Measurements from ENCODE around the gene NPAS3.

Gene NPAS3

DNA sequence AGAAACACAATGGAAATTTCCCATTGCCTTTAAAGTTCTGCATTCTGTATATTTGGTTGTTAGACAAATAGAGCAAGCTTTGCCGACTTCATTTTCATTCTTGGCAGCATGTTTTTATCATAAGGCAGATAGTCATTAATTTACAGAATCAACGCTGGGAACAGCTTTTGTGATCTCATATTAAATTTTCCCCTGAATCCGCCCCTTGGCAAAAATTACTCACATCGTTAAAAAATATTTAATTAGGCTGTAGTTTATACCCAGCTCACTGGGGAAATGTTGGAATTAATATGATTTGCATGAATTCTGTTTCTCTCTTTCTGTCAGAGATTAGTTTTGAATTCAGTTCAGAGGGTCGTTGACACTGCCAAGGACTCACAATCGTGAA is 714.6 kb downstream of the NPAS3 start:
- no peaks in the 10 kb centered on the region for H3K9me3 ChIP-seq (ENCODE audit: insufficient read depth, low read depth, low read length)
- no peak overlapping the region for H3K4me2 ChIP-seq (ENCODE audit: low read depth, low read length, poor library complexity, severe bottlenecking)
- H4K20me1 ChIP-seq (ENCODE audit: insufficient read depth, low read length, poor library complexity, severe bottlenecking), result no peaks in the 10 kb centered on the region
- H3K4me3 ChIP-seq (ENCODE audit: low read length, poor library complexity, severe bottlenecking), result no peak overlapping the region
- H3K9me2 ChIP-seq (replicated peaks; ENCODE audit: low read depth, low read length), result no peaks in the 10 kb centered on the region
- no peak overlapping the region for H3K9ac ChIP-seq (ENCODE audit: low read depth, low read length, poor library complexity, severe bottlenecking)
- no peaks in the 10 kb centered on the region for H3K4me1 ChIP-seq (ENCODE audit: insufficient read depth, low read length, poor library complexity, severe bottlenecking)
- H3F3A ChIP-seq (ENCODE audit: low read depth), result no peaks in the 10 kb centered on the region
- no peak overlapping the region for H2AFZ ChIP-seq (ENCODE audit: low read length)
- no peak for TF ChIP-seq EZH2phosphoT487 (IDR thresholded peaks at IDR 0.05; ENCODE audit: borderline replicate concordance)
- TF ChIP-seq, protein P1, sequence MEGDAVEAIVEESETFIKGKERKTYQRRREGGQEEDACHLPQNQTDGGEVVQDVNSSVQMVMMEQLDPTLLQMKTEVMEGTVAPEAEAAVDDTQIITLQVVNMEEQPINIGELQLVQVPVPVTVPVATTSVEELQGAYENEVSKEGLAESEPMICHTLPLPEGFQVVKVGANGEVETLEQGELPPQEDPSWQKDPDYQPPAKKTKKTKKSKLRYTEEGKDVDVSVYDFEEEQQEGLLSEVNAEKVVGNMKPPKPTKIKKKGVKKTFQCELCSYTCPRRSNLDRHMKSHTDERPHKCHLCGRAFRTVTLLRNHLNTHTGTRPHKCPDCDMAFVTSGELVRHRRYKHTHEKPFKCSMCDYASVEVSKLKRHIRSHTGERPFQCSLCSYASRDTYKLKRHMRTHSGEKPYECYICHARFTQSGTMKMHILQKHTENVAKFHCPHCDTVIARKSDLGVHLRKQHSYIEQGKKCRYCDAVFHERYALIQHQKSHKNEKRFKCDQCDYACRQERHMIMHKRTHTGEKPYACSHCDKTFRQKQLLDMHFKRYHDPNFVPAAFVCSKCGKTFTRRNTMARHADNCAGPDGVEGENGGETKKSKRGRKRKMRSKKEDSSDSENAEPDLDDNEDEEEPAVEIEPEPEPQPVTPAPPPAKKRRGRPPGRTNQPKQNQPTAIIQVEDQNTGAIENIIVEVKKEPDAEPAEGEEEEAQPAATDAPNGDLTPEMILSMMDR (conservative IDR thresholded peaks at IDR 0.05; ENCODE audit: low read length), result no peak
- no peaks in the 10 kb centered on the region for H3K79me2 ChIP-seq (ENCODE audit: insufficient read depth, low read length)
- no peaks in the 10 kb centered on the region for H3K36me3 ChIP-seq (ENCODE audit: insufficient read depth, low read length)
- H3K27me3 ChIP-seq (ENCODE audit: insufficient read depth, low read length, poor library complexity, severe bottlenecking), result no peaks in the 10 kb centered on the region

DNA sequence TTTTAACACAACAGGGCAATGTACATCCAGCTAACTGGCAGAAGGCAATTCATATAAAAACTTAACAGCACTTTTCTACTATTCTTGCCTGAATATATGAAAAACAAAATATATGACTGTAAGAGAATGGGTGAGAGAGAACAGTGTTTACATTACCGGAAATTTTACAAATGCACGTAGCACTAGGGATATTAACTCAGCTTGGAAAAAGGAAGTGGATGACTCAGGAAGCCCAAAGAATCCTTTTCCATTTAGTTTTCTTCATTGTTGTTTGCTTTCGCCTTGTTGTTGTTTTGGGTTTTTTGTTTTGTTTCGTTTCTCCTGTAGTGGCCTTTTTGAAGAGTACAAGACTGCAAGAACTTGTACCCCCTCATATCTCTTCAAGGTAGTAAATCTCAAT is 716.7 kb downstream of the NPAS3 start:
- Histone ChIP-seq H3K4me3 (ENCODE audit: low read length, poor library complexity, severe bottlenecking) (no peak overlapping the region), H3K79me2 (ENCODE audit: insufficient read depth, low read length) (no peaks in the 10 kb centered on the region), H3K27me3 (ENCODE audit: insufficient read depth, low read length, poor library complexity, severe bottlenecking) (no peaks in the 10 kb centered on the region), H3K9me2 (replicated peaks; ENCODE audit: low read depth, low read length) (no peaks in the 10 kb centered on the region), H3K4me2 (ENCODE audit: low read depth, low read length, poor library complexity, severe bottlenecking) (no peak overlapping the region), H3K9ac (ENCODE audit: low read depth, low read length, poor library complexity, severe bottlenecking) (no peak overlapping the region), H3K9me3 (ENCODE audit: insufficient read depth, low read depth, low read length) (no peaks in the 10 kb centered on the region), H3K36me3 (ENCODE audit: insufficient read depth, low read length) (no peaks in the 10 kb centered on the region), H3F3A (ENCODE audit: low read depth) (no peaks in the 10 kb centered on the region), H2AFZ (ENCODE audit: low read length) (no peak overlapping the region), H3K4me1 (ENCODE audit: insufficient read depth, low read length, poor library complexity, severe bottlenecking) (no peaks in the 10 kb centered on the region), H4K20me1 (ENCODE audit: insufficient read depth, low read length, poor library complexity, severe bottlenecking) (no peaks in the 10 kb centered on the region)
- TF ChIP-seq, protein P1 (conservative IDR thresholded peaks at IDR 0.05; ENCODE audit: low read length), result no peak
- TF ChIP-seq EZH2phosphoT487 (IDR thresholded peaks at IDR 0.05; ENCODE audit: borderline replicate concordance), result no peak

DNA sequence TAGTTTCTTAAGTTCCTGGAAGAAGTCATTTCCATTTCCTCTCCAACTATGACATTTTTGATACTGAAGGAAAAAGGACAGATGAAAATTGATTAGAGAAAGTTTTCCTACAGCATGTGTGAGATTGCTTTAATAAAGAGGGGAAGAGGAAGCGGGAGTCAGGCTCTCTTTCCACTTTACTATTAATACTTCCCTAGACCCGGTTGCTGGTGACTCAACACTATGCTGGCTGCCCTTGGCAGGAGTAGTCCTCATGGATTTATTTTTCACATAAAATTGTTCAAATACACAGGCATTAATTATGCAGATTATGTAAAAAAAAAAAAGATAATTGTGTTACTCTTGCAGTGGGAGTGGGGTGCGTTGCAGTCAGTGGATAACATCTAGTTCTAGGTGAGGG is 718.8 kb downstream of the NPAS3 start:
- no peaks in the 10 kb centered on the region for H3K79me2 ChIP-seq (ENCODE audit: insufficient read depth, low read length)
- no peaks in the 10 kb centered on the region for H4K20me1 ChIP-seq (ENCODE audit: insufficient read depth, low read length, poor library complexity, severe bottlenecking)
- H3K4me2 ChIP-seq (ENCODE audit: low read depth, low read length, poor library complexity, severe bottlenecking), result no peak overlapping the region
- H3K4me3 ChIP-seq (ENCODE audit: low read length, poor library complexity, severe bottlenecking), result no peak overlapping the region
- no peak overlapping the region for H2AFZ ChIP-seq (ENCODE audit: low read length)
- H3F3A ChIP-seq (ENCODE audit: low read depth), result no peaks in the 10 kb centered on the region
- no peaks in the 10 kb centered on the region for H3K9me2 ChIP-seq (replicated peaks; ENCODE audit: low read depth, low read length)
- TF ChIP-seq EZH2phosphoT487 (IDR thresholded peaks at IDR 0.05; ENCODE audit: borderline replicate concordance), result no peak
- TF ChIP-seq, protein P1 (conservative IDR thresholded peaks at IDR 0.05; ENCODE audit: low read length), result no peak
- H3K9ac ChIP-seq (ENCODE audit: low read depth, low read length, poor library complexity, severe bottlenecking), result no peak overlapping the region
- H3K27me3 ChIP-seq (ENCODE audit: insufficient read depth, low read length, poor library complexity, severe bottlenecking), result no peaks in the 10 kb centered on the region
- no peaks in the 10 kb centered on the region for H3K4me1 ChIP-seq (ENCODE audit: insufficient read depth, low read length, poor library complexity, severe bottlenecking)
- no peaks in the 10 kb centered on the region for H3K9me3 ChIP-seq (ENCODE audit: insufficient read depth, low read depth, low read length)
- H3K36me3 ChIP-seq (ENCODE audit: insufficient read depth, low read length), result no peaks in the 10 kb centered on the region

Data from Loucy (cell line).